ENCODE results near the gene ANXA3. TPM values are rescaled to one million over a fixed set of nuclear protein-coding genes. Genes with fewer than 3 reads are reported as not detected.
"Not testable (repeated sequence)": the region's sequence is repeated elsewhere in the genome, so short reads cannot be mapped to it uniquely, and the experiment has no call there.

Gene ANXA3
- total RNA-seq, 1 donor from 2014 or later = 12.3 TPM

GRCh38 chr4:78567500-78568060 lies 16.0 kb downstream of the ANXA3 start:
- intact Hi-C loops (cut with DNase I) = no loop called here
- DNase-seq (ENCODE audit: low spot score) = no peak

GRCh38 chr4:78568640-78569305 lies 17.2 kb downstream of the ANXA3 start:
- intact Hi-C loops (cut with DNase I) = no loop called here

GRCh38 chr4:78569306-78569821 lies 17.8 kb downstream of the ANXA3 start:
- DNase-seq (ENCODE audit: low spot score) = no peak
- intact Hi-C loops (cut with DNase I) = no loop called here

More at GRCh38 chr4:78568640-78569305, 17.2 kb downstream of the ANXA3 start:
- no peak for DNase-seq (ENCODE audit: low spot score)

GRCh38 chr4:78570117-78570516 lies 18.5 kb downstream of the ANXA3 start:
- intact Hi-C loops (cut with DNase I) = no loop called here
- no peak for DNase-seq (ENCODE audit: low spot score)

- intact Hi-C loops (cut with DNase I) = no loop called here
- no peak for DNase-seq (ENCODE audit: low spot score)
Observed at GRCh38 chr4:78571804-78572203, 20.2 kb downstream of the ANXA3 start.

GRCh38 chr4:78578674-78579425 lies 27.3 kb downstream of the ANXA3 start:
- no peak for DNase-seq (ENCODE audit: low spot score)
- intact Hi-C loops (cut with DNase I) = no loop called here

- no peak for DNase-seq (ENCODE audit: low spot score)
- intact Hi-C loops (cut with DNase I) = no loop called here
Observed at GRCh38 chr4:78581618-78582017, 30.0 kb downstream of the ANXA3 start.

GRCh38 chr4:78584863-78585547 lies 33.4 kb downstream of the ANXA3 start:
- intact Hi-C loops (cut with DNase I) = loop anchor here (5.0 kb wide), 1 partner anchor 33 kb away; the partner anchor contains the start of gene ANXA3
- DNase-seq (ENCODE audit: low spot score) = no peak

GRCh38 chr4:78585633-78586032 lies 34.1 kb downstream of the ANXA3 start:
- intact Hi-C loops (cut with DNase I) = loop anchor here (5.0 kb wide), 1 partner anchor 33 kb away; the partner anchor contains the start of gene ANXA3
- no peak for DNase-seq (ENCODE audit: low spot score)

- intact Hi-C loops (cut with DNase I) = loop anchor here (5.0 kb wide), 1 partner anchor 37 kb away; the partner anchor contains the start of gene ANXA3
- no peak for DNase-seq (ENCODE audit: low spot score)
Observed at GRCh38 chr4:78588894-78589545, 37.5 kb downstream of the ANXA3 start.

- no peak for DNase-seq (ENCODE audit: low spot score)
- intact Hi-C loops (cut with DNase I) = no loop called here
Observed at GRCh38 chr4:78591404-78591803, 39.8 kb downstream of the ANXA3 start.

- DNase-seq (ENCODE audit: low spot score) = no peak
- intact Hi-C loops (cut with DNase I) = no loop called here
Observed at GRCh38 chr4:78592088-78592783, 40.7 kb downstream of the ANXA3 start.

- DNase-seq (ENCODE audit: low spot score) = no peak
- intact Hi-C loops (cut with DNase I) = no loop called here
Observed at GRCh38 chr4:78596111-78596742, 44.7 kb downstream of the ANXA3 start.

- intact Hi-C loops (cut with DNase I) = not testable (repeated sequence)
Observed at GRCh38 chr4:78598431-78598830, 46.9 kb downstream of the ANXA3 start.

GRCh38 chr4:78599147-78599546 lies 47.6 kb downstream of the ANXA3 start:
- intact Hi-C loops (cut with DNase I) = no loop called here
- no peak for DNase-seq (ENCODE audit: low spot score)

More at GRCh38 chr4:78598431-78598830, 46.9 kb downstream of the ANXA3 start:
- DNase-seq (ENCODE audit: low spot score) = not testable (repeated sequence)

- intact Hi-C loops (cut with DNase I) = no loop called here
- DNase-seq (ENCODE audit: low spot score) = no peak
Observed at GRCh38 chr4:78599931-78600375, 48.4 kb downstream of the ANXA3 start.

GRCh38 chr4:78601013-78601412 lies 49.4 kb downstream of the ANXA3 start:
- intact Hi-C loops (cut with DNase I) = no loop called here
- DNase-seq (ENCODE audit: low spot score) = no peak

- intact Hi-C loops (cut with DNase I) = no loop called here
- no peak for DNase-seq (ENCODE audit: low spot score)
Observed at GRCh38 chr4:78602334-78602733, 50.8 kb downstream of the ANXA3 start.

All from cardiac septum (tissue), 1 donor.